DND-41 (cell line): ENCODE measurements around the gene KIF4B.
"Not testable (repeated sequence)": the region's sequence is repeated elsewhere in the genome, so short reads cannot be mapped to it uniquely, and the experiment has no call there.

Experiments
- ATAC-seq: fragments of 200-7000 bp; cut with Tn5 transposase; 3 replicates; pipeline ENCODE4 v1.9.1; 2021; ENCODE audit warnings: low read depth; ENCODE audit not compliant: insufficient read depth
- DNase-seq: peaks from one replicate; pipeline ENCODE4 v3.0.0-alpha.2; 2020
- H2AFZ ChIP-seq: 2 replicates; pipeline ENCODE4 v1.6.0; 2012; ENCODE audit warnings: low read depth, low read length
- H3K27ac ChIP-seq: 2 replicates; pipeline ENCODE4 v1.5.1; 2012; ENCODE audit warnings: low read length, inconsistent platforms
- H3K27me3 ChIP-seq: fragments of 200-600 bp; sonication (generic); 2 replicates; pipeline ENCODE4 v1.6.0; 2012; ENCODE audit warnings: low read length, mild to moderate bottlenecking, inconsistent platforms; ENCODE audit not compliant: insufficient read depth, poor library complexity
- H3K36me3 ChIP-seq: 2 replicates; pipeline ENCODE4 v1.5.1; 2012; ENCODE audit warnings: low read length, inconsistent platforms; ENCODE audit not compliant: insufficient read depth
- H3K4me1 ChIP-seq: 2 replicates; pipeline ENCODE4 v1.5.1; 2012; ENCODE audit warnings: mild to moderate bottlenecking, low read length; ENCODE audit not compliant: insufficient read depth
- H3K4me2 ChIP-seq: 2 replicates; pipeline ENCODE4 v1.6.0; 2012; ENCODE audit warnings: mild to moderate bottlenecking, moderate library complexity, low read length, inconsistent platforms; ENCODE audit not compliant: insufficient read depth
- H3K4me3 ChIP-seq, 2 experiments: fragments of 200-600 bp in 1 of 2; shearing (Covaris generic) in 1 of 2; 2 replicates each; pipeline ENCODE4 v1.5.1; 2012 to 2016; ENCODE audit warnings: inconsistent platforms in 2 of 2, low read length in 2 of 2, mild to moderate bottlenecking in 2 of 2, low read depth in 1 of 2, moderate library complexity in 1 of 2
- H3K79me2 ChIP-seq: 2 replicates; pipeline ENCODE4 v1.6.0; 2012; ENCODE audit warnings: low read length, inconsistent platforms; ENCODE audit not compliant: insufficient read depth
- H3K9ac ChIP-seq: 2 replicates; pipeline ENCODE4 v1.6.0; 2012; ENCODE audit warnings: low read depth, mild to moderate bottlenecking, inconsistent platforms, low read length, moderate library complexity
- H3K9me3 ChIP-seq: 2 replicates; pipeline ENCODE4 v1.5.1; 2012; ENCODE audit warnings: low read length, moderate library complexity, mild to moderate bottlenecking, inconsistent platforms; ENCODE audit not compliant: insufficient read depth, severe bottlenecking
- H4K20me1 ChIP-seq: 2 replicates; pipeline ENCODE4 v1.6.0; 2012; ENCODE audit warnings: low read length; ENCODE audit not compliant: insufficient read depth
- EZH2 ChIP-seq: IDR thresholded peaks from 3 replicates; pipeline ENCODE4 v1.6.1; 2012; ENCODE audit warnings: borderline replicate concordance, low read depth, mild to moderate bottlenecking, moderate library complexity, low read length, inconsistent platforms; ENCODE audit not compliant: severe bottlenecking
- TF ChIP-seq, protein P1 (sequence below): IDR thresholded peaks from 2 replicates; pipeline ENCODE4 v1.5.1; 2012; ENCODE audit warnings: borderline replicate concordance, low read length, moderate library complexity, mild to moderate bottlenecking; ENCODE audit not compliant: poor library complexity, severe bottlenecking; ENCODE audit errors: extremely low read depth

KIF4B gene

DNA sequence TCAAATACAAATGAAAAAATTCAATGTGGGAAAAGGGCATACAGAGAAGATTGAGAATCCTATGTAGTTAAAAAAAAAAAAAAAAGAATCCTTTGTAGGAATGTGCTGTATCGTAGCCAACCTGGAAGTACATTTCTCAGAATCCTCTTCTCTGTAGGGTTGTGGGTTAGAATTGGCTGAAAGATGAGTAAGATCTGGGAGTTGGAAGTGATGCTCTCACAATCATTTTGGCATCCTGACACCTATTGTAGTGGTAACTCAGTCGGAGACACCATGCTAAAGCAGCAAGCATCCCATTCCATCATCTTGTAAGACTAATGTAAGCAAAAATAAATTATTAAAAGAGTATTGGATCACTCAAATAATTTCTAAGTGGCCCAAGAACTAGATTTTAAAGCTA is 42.1 kb upstream of the KIF4B start:
- H3K27ac ChIP-seq = no peak overlapping the region
- ATAC-seq = no peak
- no peak overlapping the region for H3K4me2 ChIP-seq
- DNase-seq = no peak
- no peaks in the 10 kb centered on the region for H3K79me2 ChIP-seq
- H3K9me3 ChIP-seq = no peaks in the 10 kb centered on the region
- H4K20me1 ChIP-seq = no peaks in the 10 kb centered on the region
- H2AFZ ChIP-seq = no peak overlapping the region
- no peaks in the 10 kb centered on the region for H3K4me1 ChIP-seq
- no peak for TF ChIP-seq EZH2
- TF ChIP-seq, protein P1, sequence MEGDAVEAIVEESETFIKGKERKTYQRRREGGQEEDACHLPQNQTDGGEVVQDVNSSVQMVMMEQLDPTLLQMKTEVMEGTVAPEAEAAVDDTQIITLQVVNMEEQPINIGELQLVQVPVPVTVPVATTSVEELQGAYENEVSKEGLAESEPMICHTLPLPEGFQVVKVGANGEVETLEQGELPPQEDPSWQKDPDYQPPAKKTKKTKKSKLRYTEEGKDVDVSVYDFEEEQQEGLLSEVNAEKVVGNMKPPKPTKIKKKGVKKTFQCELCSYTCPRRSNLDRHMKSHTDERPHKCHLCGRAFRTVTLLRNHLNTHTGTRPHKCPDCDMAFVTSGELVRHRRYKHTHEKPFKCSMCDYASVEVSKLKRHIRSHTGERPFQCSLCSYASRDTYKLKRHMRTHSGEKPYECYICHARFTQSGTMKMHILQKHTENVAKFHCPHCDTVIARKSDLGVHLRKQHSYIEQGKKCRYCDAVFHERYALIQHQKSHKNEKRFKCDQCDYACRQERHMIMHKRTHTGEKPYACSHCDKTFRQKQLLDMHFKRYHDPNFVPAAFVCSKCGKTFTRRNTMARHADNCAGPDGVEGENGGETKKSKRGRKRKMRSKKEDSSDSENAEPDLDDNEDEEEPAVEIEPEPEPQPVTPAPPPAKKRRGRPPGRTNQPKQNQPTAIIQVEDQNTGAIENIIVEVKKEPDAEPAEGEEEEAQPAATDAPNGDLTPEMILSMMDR = no peak
- no peaks in the 10 kb centered on the region for H3K27me3 ChIP-seq
- peaks cover 21% of the 10 kb centered on the region for H3K36me3 ChIP-seq
- H3K9ac ChIP-seq = no peak overlapping the region
- no peak overlapping the region for H3K4me3 ChIP-seq

DNA sequence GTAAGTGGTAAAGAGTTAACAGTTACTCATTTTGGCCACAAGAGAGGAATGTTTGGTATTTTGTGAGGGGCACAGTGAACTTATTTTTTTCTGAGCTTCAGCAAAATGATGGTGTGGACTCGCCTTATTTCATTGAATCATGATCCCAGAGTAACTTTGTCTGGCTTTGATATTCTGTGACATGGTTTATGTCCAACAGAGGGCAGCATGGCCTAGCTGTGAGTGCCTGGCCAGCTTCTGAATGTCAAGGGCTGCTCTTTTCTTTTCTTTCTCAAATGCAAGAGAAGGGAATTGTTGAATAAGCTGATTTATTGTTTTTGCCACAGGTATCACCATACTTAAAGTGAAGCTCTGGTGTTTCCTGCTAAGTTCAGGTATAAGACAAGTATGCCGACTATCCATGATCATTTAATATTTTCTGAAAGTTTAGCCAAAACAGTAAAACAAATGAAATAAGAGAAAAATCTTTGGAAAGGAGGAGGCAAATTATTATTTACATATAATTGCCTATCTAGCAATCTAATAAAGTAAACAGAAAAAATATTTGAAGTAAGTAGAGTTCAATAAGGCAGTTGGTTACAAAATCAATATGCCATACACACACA is 41.0 kb upstream of the KIF4B start:
- DNase-seq = peak; percentile 19
- no peaks in the 10 kb centered on the region for H3K27me3 ChIP-seq
- no peak for TF ChIP-seq EZH2
- TF ChIP-seq, protein P1 = peak; percentile 61
- no peak overlapping the region for H3K4me2 ChIP-seq
- H3K4me1 ChIP-seq = no peaks in the 10 kb centered on the region
- H3K9me3 ChIP-seq = no peaks in the 10 kb centered on the region
- H3K4me3 ChIP-seq = no peak overlapping the region
- ATAC-seq = peak; percentile 64
- H2AFZ ChIP-seq = no peak overlapping the region
- H3K27ac ChIP-seq = no peak overlapping the region
- no peaks in the 10 kb centered on the region for H3K79me2 ChIP-seq
- H3K36me3 ChIP-seq = peaks cover 10% of the 10 kb centered on the region; the same call in 1 of the 2 replicates
- H3K9ac ChIP-seq = no peak overlapping the region
- H4K20me1 ChIP-seq = no peaks in the 10 kb centered on the region

DNA sequence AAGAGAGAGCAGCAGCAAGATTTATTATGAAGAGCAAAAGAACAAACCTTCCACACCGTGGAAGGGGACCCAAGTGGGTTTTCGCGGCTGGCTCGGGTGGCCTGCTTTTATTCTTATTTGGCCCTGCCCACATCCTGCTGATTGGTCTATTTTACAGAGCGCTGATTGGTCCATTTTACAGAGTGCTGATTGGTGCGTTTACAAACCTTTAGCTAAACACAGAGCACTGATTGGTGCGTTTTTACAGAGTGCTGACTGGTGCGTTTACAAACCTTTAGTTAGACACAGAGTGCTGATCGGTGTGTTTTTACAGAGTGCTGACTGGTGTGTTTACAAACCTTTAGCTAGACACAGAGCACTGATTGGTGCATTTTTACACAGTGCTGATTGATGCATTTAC is 37.5 kb upstream of the KIF4B start:
- H3K27me3 ChIP-seq = not testable (repeated sequence)

DNA sequence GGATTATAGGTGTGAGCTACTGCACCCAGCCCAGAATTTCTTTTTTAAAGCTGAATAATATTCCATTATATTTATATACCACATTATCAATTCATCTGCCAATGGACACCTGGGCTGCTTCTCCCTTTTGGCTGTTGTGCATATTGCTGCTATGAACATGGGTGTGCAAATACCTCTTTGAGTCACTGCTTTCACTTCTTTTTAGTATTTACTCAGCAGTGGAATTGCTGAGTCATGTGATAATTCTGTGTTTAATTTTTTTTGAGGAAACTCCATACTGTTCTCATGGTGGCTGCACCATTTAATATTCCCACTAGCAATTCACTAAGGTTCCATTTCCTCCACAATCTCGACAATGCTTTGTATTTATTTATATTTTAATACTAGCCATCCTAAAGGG is 36.1 kb upstream of the KIF4B start:
- Histone ChIP-seq H3K79me2 (no peaks in the 10 kb centered on the region), H2AFZ (no peak overlapping the region), H3K4me3 (no peak overlapping the region), H3K4me1 (no peaks in the 10 kb centered on the region), H3K9me3 (no peaks in the 10 kb centered on the region), H3K9ac (no peak overlapping the region), H3K27ac (no peak overlapping the region), H3K27me3 (no peaks in the 10 kb centered on the region), H3K4me2 (no peak overlapping the region), H3K36me3 (no peaks in the 10 kb centered on the region), H4K20me1 (no peaks in the 10 kb centered on the region)
- no peak for TF ChIP-seq EZH2
- TF ChIP-seq, protein P1 = no peak
- no peak for ATAC-seq
- no peak for DNase-seq

More for the DNA sequence above, 37.5 kb upstream of the KIF4B start:
- H3K79me2 ChIP-seq, ATAC-seq, H4K20me1 ChIP-seq, H3K4me2 ChIP-seq, H3K4me1 ChIP-seq, H3K27ac ChIP-seq, DNase-seq, H2AFZ ChIP-seq, H3K4me3 ChIP-seq, H3K9ac ChIP-seq, H3K9me3 ChIP-seq, H3K36me3 ChIP-seq: not testable (repeated sequence)

DNA sequence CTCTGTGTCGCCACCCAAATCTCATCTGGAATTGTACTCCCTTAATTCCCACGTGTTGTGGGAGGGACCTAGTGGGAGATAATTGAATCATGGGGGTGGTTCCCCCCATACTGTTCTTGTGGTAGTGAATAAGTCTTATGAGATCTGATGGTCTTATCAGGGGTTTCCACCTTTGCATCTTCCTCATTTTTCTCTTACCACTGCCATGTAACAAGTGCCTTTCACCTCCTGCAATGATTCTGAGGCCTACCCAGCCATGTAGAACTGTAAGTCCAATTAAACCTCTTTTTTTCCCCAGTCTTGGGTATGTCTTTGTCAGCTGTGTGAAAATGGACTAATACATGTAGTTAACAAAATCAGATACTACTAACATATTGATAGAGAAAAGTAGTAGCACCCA is 35.3 kb upstream of the KIF4B start:
- not testable (repeated sequence) for H3K4me2 ChIP-seq, H3K9me3 ChIP-seq, H3K79me2 ChIP-seq, DNase-seq, H3K4me1 ChIP-seq, H3K4me3 ChIP-seq, ATAC-seq, H3K9ac ChIP-seq, H2AFZ ChIP-seq, H4K20me1 ChIP-seq, H3K36me3 ChIP-seq, H3K27me3 ChIP-seq, H3K27ac ChIP-seq
